ENCODE data around the gene NKAIN2.

- TF ChIP-seq, protein P1, sequence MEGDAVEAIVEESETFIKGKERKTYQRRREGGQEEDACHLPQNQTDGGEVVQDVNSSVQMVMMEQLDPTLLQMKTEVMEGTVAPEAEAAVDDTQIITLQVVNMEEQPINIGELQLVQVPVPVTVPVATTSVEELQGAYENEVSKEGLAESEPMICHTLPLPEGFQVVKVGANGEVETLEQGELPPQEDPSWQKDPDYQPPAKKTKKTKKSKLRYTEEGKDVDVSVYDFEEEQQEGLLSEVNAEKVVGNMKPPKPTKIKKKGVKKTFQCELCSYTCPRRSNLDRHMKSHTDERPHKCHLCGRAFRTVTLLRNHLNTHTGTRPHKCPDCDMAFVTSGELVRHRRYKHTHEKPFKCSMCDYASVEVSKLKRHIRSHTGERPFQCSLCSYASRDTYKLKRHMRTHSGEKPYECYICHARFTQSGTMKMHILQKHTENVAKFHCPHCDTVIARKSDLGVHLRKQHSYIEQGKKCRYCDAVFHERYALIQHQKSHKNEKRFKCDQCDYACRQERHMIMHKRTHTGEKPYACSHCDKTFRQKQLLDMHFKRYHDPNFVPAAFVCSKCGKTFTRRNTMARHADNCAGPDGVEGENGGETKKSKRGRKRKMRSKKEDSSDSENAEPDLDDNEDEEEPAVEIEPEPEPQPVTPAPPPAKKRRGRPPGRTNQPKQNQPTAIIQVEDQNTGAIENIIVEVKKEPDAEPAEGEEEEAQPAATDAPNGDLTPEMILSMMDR (conservative IDR thresholded peaks at IDR 0.05): no peak
- no peak for TF ChIP-seq ZFX (IDR thresholded peaks at IDR 0.05)
Measured at GRCh38 chr6:124753001-124753400, 949.3 kb downstream of the NKAIN2 start.

Data from C4-2B (cell line).